DND-41 (cell line): Measurements from ENCODE around the gene RNF213.
"Not testable (repeated sequence)": the region's sequence is repeated elsewhere in the genome, so short reads cannot be mapped to it uniquely, and the experiment has no call there.

Experiments
- CTCF ChIP-seq: IDR thresholded peaks from 2 replicates; pipeline ENCODE4 v1.5.1; 2012; ENCODE audit warnings: borderline replicate concordance, low read length, moderate library complexity, mild to moderate bottlenecking; ENCODE audit not compliant: poor library complexity, severe bottlenecking; ENCODE audit errors: extremely low read depth
- EZH2 ChIP-seq: IDR thresholded peaks from 3 replicates; pipeline ENCODE4 v1.6.1; 2012; ENCODE audit warnings: borderline replicate concordance, low read depth, mild to moderate bottlenecking, moderate library complexity, low read length, inconsistent platforms; ENCODE audit not compliant: severe bottlenecking

GRCh38 chr17:80275857-80276256 is 15.2 kb downstream of the RNF213 start:
- TF ChIP-seq CTCF, EZH2: not testable (repeated sequence)
